Thyroid gland (tissue), 4 donors: ENCODE results near the gene MYL3. TPM values are rescaled to one million over a fixed set of nuclear protein-coding genes. Genes with fewer than 3 reads are reported as not detected.
"Not testable (repeated sequence)": the region's sequence is repeated elsewhere in the genome, so short reads cannot be mapped to it uniquely, and the experiment has no call there.

Source experiments
- DNase-seq, 2 donors: peaks; one replicate each; pipeline ENCODE4 v3.0.0-alpha.2; 2019
- H3K27ac ChIP-seq, 3 donors: fragments of 200-600 bp; sonication (generic); 1 replicate in 2 of 3; 2 replicates in 1 of 3; pipeline ENCODE4 v1.5.1; 2016 to 2019; ENCODE audit warnings: mild to moderate bottlenecking in 1 of 3, moderate library complexity in 1 of 3
- H3K27me3 ChIP-seq: fragments of 200-600 bp; sonication (generic); one replicate; pipeline ENCODE4 v1.5.1; 2019
- H3K36me3 ChIP-seq, 2 donors: fragments of 200-600 bp; sonication (generic); one replicate each; pipeline ENCODE4 v1.5.1; 2016 to 2019
- H3K4me1 ChIP-seq, 2 donors: fragments of 200-600 bp; sonication (generic); one replicate each; pipeline ENCODE4 v1.5.1; 2017 to 2019
- H3K4me3 ChIP-seq, 3 donors: fragments of 200-600 bp; sonication (generic); replicated peaks in 1 of 3; 1 replicate in 2 of 3; 2 replicates in 1 of 3; pipeline ENCODE4 v1.5.1; 2016; ENCODE audit warnings: mild to moderate bottlenecking in 1 of 3
- H3K9me3 ChIP-seq: fragments of 200-600 bp; sonication (generic); one replicate; pipeline ENCODE4 v1.5.1; 2017
- POLR2A ChIP-seq, 2 donors: fragments of 450-650 bp; IDR thresholded peaks; one replicate each; pipeline ENCODE4 v1.6.1; 2017; ENCODE audit warnings: antibody characterized with exemption in 2 of 2, mild to moderate bottlenecking in 2 of 2, moderate library complexity in 1 of 2
- WGBS, 2 donors: methylation state at CpG; one replicate each; pipeline ENCODE4 v1.1.5; 2017; 5-methylcytosine and 5-hydroxymethylcytosine counted together
- intact Hi-C: fragments of 100-400 bp; cut with DNase I; formaldehyde crosslinking; loops from one replicate; pipeline ENCODE4 v1.15.1; 2023
- total RNA-seq, 4 donors: library from RNA; depleted of rRNA; stranded (reverse); fragments of >200 nt; gene quantifications; one replicate each; pipeline ENCODE4 v1.2.3, GENCODE V29; 2016
- TF ChIP-seq, protein P1 (sequence below), 6 experiments: fragments of 200-600 bp in 3 of 6; fragments of 450-650 bp in 3 of 6; sonication (generic) in 3 of 6; IDR thresholded peaks; one replicate each; pipeline ENCODE4 v1.5.1; 2016 to 2019; ENCODE audit warnings: antibody characterized with exemption in 6 of 6, mild to moderate bottlenecking in 2 of 6, inconsistent platforms in 1 of 6, moderate library complexity in 1 of 6

Gene MYL3
- total RNA-seq = 1 to 10 TPM in 2 of 4 donors, not detected in 2; 1.8 to 2.8 TPM

DNA sequence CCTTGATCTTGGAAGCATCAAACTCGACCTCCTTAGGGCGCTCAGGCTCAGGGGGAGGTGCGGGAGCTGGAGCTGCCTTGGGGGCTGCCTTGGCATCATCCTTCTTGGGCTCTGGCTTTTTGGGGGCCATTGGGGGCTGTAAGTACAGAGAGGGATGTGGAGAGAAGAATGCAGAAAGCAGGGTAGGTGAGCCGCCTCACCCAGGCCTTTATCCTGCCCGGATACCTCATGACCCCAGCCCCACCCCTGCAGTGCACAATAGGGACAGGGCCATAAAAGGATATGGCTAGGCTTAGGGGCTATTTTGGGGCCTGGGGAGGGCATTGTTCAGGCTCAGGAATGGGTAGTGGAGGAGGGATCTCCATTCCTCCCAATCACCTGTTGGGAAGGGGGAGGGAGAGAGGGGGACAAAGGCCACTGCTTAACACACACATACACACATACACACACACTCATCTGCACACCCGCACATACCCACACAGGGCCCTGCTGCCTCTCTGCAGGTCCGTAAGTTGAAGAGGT lies at the start of gene MYL3:
Gene MYL3, minus strand, starts transcription at position 184 of the 522 bp plus-strand sequence. Its CDS starts 54 bp downstream, at position 130.
- Histone ChIP-seq H3K27me3 (no peaks in the 10 kb centered on the region), H3K4me3 (no peak within 1 kb of the TSS), H3K27ac (no peak within 1 kb of the TSS), H3K4me1 (peaks cover 10 to 16% of the 10 kb centered on the region in 2 donors), H3K9me3 (no peaks in the 10 kb centered on the region), H3K36me3 (no peaks in the 10 kb centered on the region)
- DNase-seq = no peak
- WGBS, 2 donors = 83 to 85% methylated on average over 7 of the region's 7 CpGs
- TF ChIP-seq, protein P1, sequence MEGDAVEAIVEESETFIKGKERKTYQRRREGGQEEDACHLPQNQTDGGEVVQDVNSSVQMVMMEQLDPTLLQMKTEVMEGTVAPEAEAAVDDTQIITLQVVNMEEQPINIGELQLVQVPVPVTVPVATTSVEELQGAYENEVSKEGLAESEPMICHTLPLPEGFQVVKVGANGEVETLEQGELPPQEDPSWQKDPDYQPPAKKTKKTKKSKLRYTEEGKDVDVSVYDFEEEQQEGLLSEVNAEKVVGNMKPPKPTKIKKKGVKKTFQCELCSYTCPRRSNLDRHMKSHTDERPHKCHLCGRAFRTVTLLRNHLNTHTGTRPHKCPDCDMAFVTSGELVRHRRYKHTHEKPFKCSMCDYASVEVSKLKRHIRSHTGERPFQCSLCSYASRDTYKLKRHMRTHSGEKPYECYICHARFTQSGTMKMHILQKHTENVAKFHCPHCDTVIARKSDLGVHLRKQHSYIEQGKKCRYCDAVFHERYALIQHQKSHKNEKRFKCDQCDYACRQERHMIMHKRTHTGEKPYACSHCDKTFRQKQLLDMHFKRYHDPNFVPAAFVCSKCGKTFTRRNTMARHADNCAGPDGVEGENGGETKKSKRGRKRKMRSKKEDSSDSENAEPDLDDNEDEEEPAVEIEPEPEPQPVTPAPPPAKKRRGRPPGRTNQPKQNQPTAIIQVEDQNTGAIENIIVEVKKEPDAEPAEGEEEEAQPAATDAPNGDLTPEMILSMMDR (IDR thresholded peaks at IDR 0.05) = no peak
- no peak for TF ChIP-seq POLR2A (IDR thresholded peaks at IDR 0.05)
- intact Hi-C loops = loop anchor here (10.0 kb wide), 1 partner anchor 159 kb away; the partner anchor contains the start of gene TMIE

DNA sequence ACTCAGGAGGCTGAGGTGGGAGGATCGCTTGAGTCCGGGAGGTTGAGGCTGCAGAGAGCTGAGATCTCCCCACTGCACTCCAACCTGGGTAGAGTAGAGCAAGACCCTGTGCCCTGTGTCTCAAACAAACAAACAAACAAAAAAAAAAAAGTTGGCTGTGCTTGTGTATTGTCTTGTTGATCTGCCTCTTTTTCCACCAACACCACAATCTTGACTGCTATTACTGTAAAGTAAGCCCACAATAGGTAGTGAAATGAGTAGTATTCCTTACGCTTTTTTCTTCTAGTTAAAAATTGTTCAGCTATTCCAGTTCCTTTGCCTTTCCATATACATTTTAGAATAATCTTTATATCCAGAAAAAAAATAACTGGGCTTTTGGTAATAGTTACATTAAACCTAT lies 49.7 kb upstream of the MYL3 start:
- Histone ChIP-seq H3K27ac (no peak overlapping the region), H3K36me3 (peaks cover 4 to 6% of the 10 kb centered on the region in 2 donors), H3K27me3 (no peaks in the 10 kb centered on the region), H3K9me3 (no peaks in the 10 kb centered on the region), H3K4me1 (peaks cover 12 to 30% of the 10 kb centered on the region in 2 donors), H3K4me3 (no peak overlapping the region)
- TF ChIP-seq POLR2A (IDR thresholded peaks at IDR 0.05) = no peak
- TF ChIP-seq, protein P1 (IDR thresholded peaks at IDR 0.05) = no peak
- no peak for DNase-seq
- WGBS, 2 donors = 79 to 97% methylated on average over 3 of the region's 3 CpGs
- intact Hi-C loops = no loop called here

DNA sequence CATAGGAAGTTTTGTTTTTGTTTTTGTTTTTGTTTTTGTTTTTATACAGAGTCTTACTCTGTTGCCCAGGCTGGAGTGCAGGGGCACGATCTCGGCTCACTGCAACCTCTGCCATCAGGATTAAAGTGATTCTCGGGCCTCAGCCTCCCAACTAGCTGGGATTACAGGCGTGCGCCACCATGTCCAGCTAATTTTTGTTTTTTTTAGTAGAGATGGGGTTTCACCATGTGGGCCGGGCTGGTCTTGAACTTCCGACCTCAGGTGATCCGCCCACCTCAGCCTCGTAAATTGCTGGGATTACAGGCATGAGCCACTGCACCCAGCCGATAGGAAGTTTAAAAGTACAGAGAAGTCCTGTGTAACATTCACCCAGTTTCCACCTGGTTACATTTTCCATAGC lies 47.7 kb upstream of the MYL3 start:
- H3K36me3 ChIP-seq, intact Hi-C loops, H3K9me3 ChIP-seq, H3K27me3 ChIP-seq, H3K4me3 ChIP-seq, H3K27ac ChIP-seq: not testable (repeated sequence)
- peaks cover 12 to 32% of the 10 kb centered on the region in 2 donors for H3K4me1 ChIP-seq
- peak in 1 of 2 donors; percentile 1 for DNase-seq
- 91 to 95% methylated on average over 10 of the region's 10 CpGs for WGBS, 2 donors

DNA sequence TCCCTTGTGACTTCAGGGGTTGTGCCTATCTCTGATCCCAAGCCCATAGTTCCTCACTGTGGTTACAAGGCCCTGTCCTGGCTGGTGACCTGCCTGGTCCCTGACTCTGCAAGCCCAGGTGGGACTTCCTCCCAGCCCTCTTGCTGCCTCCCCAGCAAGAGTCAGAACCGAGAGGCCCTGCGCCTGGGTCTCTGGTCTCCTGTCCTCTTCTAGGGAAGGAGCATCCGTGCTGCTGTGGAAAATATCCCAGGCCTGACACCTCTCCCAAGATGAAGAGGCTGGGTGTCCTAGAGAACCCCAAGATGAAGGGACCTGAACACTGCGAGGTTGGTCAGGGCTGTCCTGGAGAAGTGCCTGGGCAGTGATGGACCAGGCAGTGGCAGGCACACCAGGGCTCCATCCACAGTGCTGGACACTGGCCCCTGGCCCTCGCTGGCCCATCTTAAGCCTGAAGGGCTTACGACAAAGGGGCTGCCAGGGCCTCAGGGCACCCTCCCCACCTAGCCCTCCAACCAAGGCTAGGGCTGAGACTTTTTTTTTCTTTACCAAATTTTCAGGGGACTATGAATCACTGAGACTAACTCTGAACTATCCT lies 47.0 kb upstream of the MYL3 start:
- intact Hi-C loops = no loop called here
- H3K4me1 ChIP-seq = peaks cover 12 to 32% of the 10 kb centered on the region in 2 donors
- no peak overlapping the region for H3K27ac ChIP-seq
- no peak for TF ChIP-seq POLR2A (IDR thresholded peaks at IDR 0.05)
- TF ChIP-seq, protein P1 (IDR thresholded peaks at IDR 0.05) = no peak
- H3K27me3 ChIP-seq = no peaks in the 10 kb centered on the region
- 90% methylated on average over 5 to 6 of the region's 6 CpGs for WGBS, 2 donors
- H3K36me3 ChIP-seq = no peaks in the 10 kb centered on the region
- no peak overlapping the region for H3K4me3 ChIP-seq
- peak in 1 of 2 donors; percentile 3 for DNase-seq
- H3K9me3 ChIP-seq = no peaks in the 10 kb centered on the region

DNA sequence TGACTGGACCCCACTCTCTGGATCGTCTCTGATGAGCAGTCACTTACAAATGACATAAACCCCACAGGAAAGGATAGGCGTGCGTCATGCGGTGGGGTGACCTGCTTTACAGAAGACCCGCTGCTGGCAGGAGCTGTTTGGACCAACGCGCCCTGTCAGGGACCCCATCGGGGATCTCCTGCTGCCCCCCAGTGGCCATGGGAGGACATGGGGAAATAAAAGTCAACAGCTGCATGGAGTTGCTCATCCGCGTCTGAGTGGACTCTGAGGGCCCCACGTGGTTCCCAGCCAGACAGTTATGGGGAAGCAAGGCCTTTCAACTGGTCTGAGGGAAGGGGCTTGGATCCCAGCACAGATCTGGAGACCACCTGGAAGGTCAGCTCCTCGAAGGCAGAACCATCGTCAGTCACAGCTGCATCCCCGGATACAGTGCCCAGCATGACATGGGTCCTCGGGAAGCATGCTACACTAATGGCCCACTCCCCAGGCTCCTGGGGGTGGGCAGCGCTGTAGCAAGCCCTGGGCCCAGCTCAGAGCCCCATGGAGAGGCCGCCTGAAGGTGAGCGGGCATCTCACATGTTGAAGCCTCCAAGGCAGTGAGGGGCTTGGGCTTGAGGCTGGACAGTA lies 46.4 kb upstream of the MYL3 start:
- Histone ChIP-seq H3K36me3 (no peaks in the 10 kb centered on the region), H3K9me3 (no peaks in the 10 kb centered on the region), H3K27me3 (no peaks in the 10 kb centered on the region), H3K27ac (no peak overlapping the region), H3K4me3 (no peak overlapping the region), H3K4me1 (peaks cover 12 to 32% of the 10 kb centered on the region in 2 donors)
- TF ChIP-seq, protein P1 (IDR thresholded peaks at IDR 0.05) = peak; percentile 82 to 97 (median 94)
- no peak for TF ChIP-seq POLR2A (IDR thresholded peaks at IDR 0.05)
- DNase-seq = peak; percentile 94 to 96
- WGBS, 2 donors = 12 to 27% methylated on average over 5 to 9 of the region's 18 CpGs
- intact Hi-C loops = loop anchor here (5.0 kb wide), 2 partner anchors 42 to 202 kb away; no protein-coding TSS in a partner anchor
